NCI-H2081 treated with DMSO at 0.1 percent for 48 hours (cell line): ENCODE measurements around the gene RNF112.
A peak's percentile ranks its signal among the peaks of the same experiment; 100 is the strongest.
"Not testable (repeated sequence)": the region's sequence is repeated elsewhere in the genome, so short reads cannot be mapped to it uniquely, and the experiment has no call there.

Experiments
- DNase-seq: peaks from one replicate; lab custom pipeline; 2025; lab: John Stamatoyannopoulos, UW

The RNF112 gene

GRCh38 chr17:19414396-19415280 lies 3.6 kb downstream of the RNF112 start:
- DNase-seq, result no peak

- no peak for DNase-seq
These were observed 4.3 kb downstream of the RNF112 start for GRCh38 chr17:19415311-19415710.

- DNase-seq, result no peak
These were observed 5.1 kb downstream of the RNF112 start for GRCh38 chr17:19415806-19416775.

- DNase-seq, result no peak
These were observed 6.6 kb downstream of the RNF112 start for GRCh38 chr17:19417611-19418010.

GRCh38 chr17:19418251-19418992 lies 7.4 kb downstream of the RNF112 start:
- DNase-seq, result no peak

GRCh38 chr17:19421219-19421618 lies 10.2 kb downstream of the RNF112 start:
- no peak for DNase-seq

- DNase-seq, result no peak
These were observed 10.9 kb downstream of the RNF112 start for GRCh38 chr17:19421926-19422325.

- no peak for DNase-seq
These were observed 14.2 kb downstream of the RNF112 start for GRCh38 chr17:19424934-19425868.

GRCh38 chr17:19426631-19427030 lies 15.6 kb downstream of the RNF112 start:
- no peak for DNase-seq

GRCh38 chr17:19431691-19432090 lies 20.7 kb downstream of the RNF112 start:
- no peak for DNase-seq

GRCh38 chr17:19433255-19433654 lies 22.2 kb downstream of the RNF112 start:
- DNase-seq, result no peak

GRCh38 chr17:19433727-19434340 lies 22.8 kb downstream of the RNF112 start:
- no peak for DNase-seq

GRCh38 chr17:19440421-19440820 lies 29.4 kb downstream of the RNF112 start:
- DNase-seq, result no peak

GRCh38 chr17:19441288-19441687 lies 30.3 kb downstream of the RNF112 start:
- not testable (repeated sequence) for DNase-seq

- no peak for DNase-seq
These were observed 31.7 kb downstream of the RNF112 start for GRCh38 chr17:19442731-19443130.

- no peak for DNase-seq
These were observed 32.1 kb downstream of the RNF112 start for GRCh38 chr17:19443148-19443547.

GRCh38 chr17:19445105-19445504 lies 34.1 kb downstream of the RNF112 start:
- DNase-seq, result no peak

- not testable (repeated sequence) for DNase-seq
These were observed 35.5 kb downstream of the RNF112 start for GRCh38 chr17:19446577-19446976.

GRCh38 chr17:19447085-19447583 lies 36.1 kb downstream of the RNF112 start:
- peak; percentile 15 for DNase-seq
